Mesodermal cell (in vitro differentiated cells): ENCODE results near the gene GCNA.
"Not testable (repeated sequence)": the region's sequence is repeated elsewhere in the genome, so short reads cannot be mapped to it uniquely, and the experiment has no call there.

Experiments used
- H3K27ac ChIP-seq: 2 replicates; pipeline ENCODE4 v1.7.0; 2013; ENCODE audit warnings: mild to moderate bottlenecking, low read depth, low read length, moderate library complexity; ENCODE audit not compliant: severe bottlenecking
- H3K36me3 ChIP-seq: 2 replicates; pipeline ENCODE4 v1.7.1; 2013; ENCODE audit warnings: mild to moderate bottlenecking, low read length, moderate library complexity; ENCODE audit not compliant: control insufficient read depth, insufficient read depth
- H3K4me1 ChIP-seq: one replicate; pipeline ENCODE4 v1.7.1; 2013; ENCODE audit warnings: mild to moderate bottlenecking, low read length; ENCODE audit not compliant: insufficient read depth, control insufficient read depth, poor library complexity, severe bottlenecking
- H3K4me3 ChIP-seq: 2 replicates; pipeline ENCODE4 v1.7.0; 2013; ENCODE audit warnings: low read length, control low read depth, mild to moderate bottlenecking; ENCODE audit not compliant: insufficient read depth, poor library complexity, severe bottlenecking; ENCODE audit errors: extremely low read depth
- H3K9me3 ChIP-seq: 2 replicates; pipeline ENCODE4 v1.7.1; 2013; ENCODE audit warnings: mild to moderate bottlenecking, low read length, moderate library complexity; ENCODE audit not compliant: control insufficient read depth
- WGBS, 2 experiments: methylation state at CpG; one replicate each; pipeline ENCODE4 v1.1.5; 2013; ENCODE audit warnings: missing lambda C conversion rate in 2 of 2; ENCODE audit not compliant: insufficient coverage in 2 of 2; 5-methylcytosine and 5-hydroxymethylcytosine counted together

Gene GCNA

GRCh38 chrX:71662654-71663053 lies 84.4 kb downstream of the GCNA start:
- not testable (repeated sequence) for H3K4me3 ChIP-seq, H3K4me1 ChIP-seq, H3K36me3 ChIP-seq, H3K9me3 ChIP-seq, H3K27ac ChIP-seq
- 93% methylated on average over 5 of the region's 11 CpGs; no CpG with 5 or more reads in 1 of the 2 experiments for WGBS, 2 experiments
